Mesangial cell (primary cell): ENCODE data around the gene TEN1. TPM values are rescaled to one million over a fixed set of nuclear protein-coding genes. Genes with fewer than 3 reads are reported as not detected.

ENCODE experiments used
- total RNA-seq: library from RNA; depleted of rRNA; stranded (reverse); fragments of >200 nt; gene quantifications from 2 replicates; pipeline ENCODE4 v1.2.3, GENCODE V29; 2015

TEN1 gene
- 23.0 and 36.8 TPM in 2 replicates for total RNA-seq

GRCh38 chr17:75978938-75979704 lies at the start of gene TEN1, which contains the start of gene ACOX1:
TEN1 (plus strand) TSS chr17:75979240; CDS start chr17:75986193, 6,953 bp downstream.
ACOX1 (minus strand) TSS chr17:75979166; CDS start chr17:75979073, 93 bp downstream.

GRCh38 chr17:75940727-75941441 lies 38.2 kb upstream of the TEN1 start, which contains the start of gene FBF1:
FBF1 (minus strand) TSS chr17:75941042; CDS start chr17:75938149, 2,893 bp downstream.

GRCh38 chr17:76000755-76001521 lies 21.9 kb downstream of the TEN1 start, which contains the start of gene CDK3:
CDK3 (plus strand) TSS chr17:76000855; CDS start chr17:76001426, 571 bp downstream.

GRCh38 chr17:76027159-76027839 lies 48.3 kb downstream of the TEN1 start, which contains the start of gene EVPL:
EVPL (minus strand) TSS chr17:76027306; CDS start chr17:76027198, 108 bp downstream.

Other genes starting within 250 kb of the TEN1 start
- 58.3 and 61.6 TPM in 2 replicates for gene GALK1, start 214.0 kb upstream of the TEN1 start, total RNA-seq
- gene UNK, start 194.4 kb upstream of the TEN1 start, total RNA-seq = 17.5 and 23.6 TPM in 2 replicates
- 5.1 and 15.7 TPM in 2 replicates for gene UNC13D, start 134.8 kb upstream of the TEN1 start, total RNA-seq
- gene WBP2, start 123.9 kb upstream of the TEN1 start, total RNA-seq = 55.2 and 85.8 TPM in 2 replicates
- gene TRIM47, start 100.7 kb upstream of the TEN1 start, total RNA-seq = 32.8 and 41.4 TPM in 2 replicates
- gene TRIM65, start 82.3 kb upstream of the TEN1 start, total RNA-seq = 29.5 and 32.6 TPM in 2 replicates
- 45.3 and 52.8 TPM in 2 replicates for gene MRPL38, start 74.4 kb upstream of the TEN1 start, total RNA-seq
- 6.6 and 8.0 TPM in 2 replicates for gene FBF1, start 38.2 kb upstream of the TEN1 start, total RNA-seq
- gene ACOX1, start 74 bp upstream of the TEN1 start, total RNA-seq = 24.0 and 30.6 TPM in 2 replicates
- gene CDK3, start 21.6 kb downstream of the TEN1 start, total RNA-seq = 2.4 and 2.9 TPM in 2 replicates
- 11.7 and 21.4 TPM in 2 replicates for gene EVPL, start 48.1 kb downstream of the TEN1 start, total RNA-seq
- 33.8 and 41.1 TPM in 2 replicates for gene SRP68, start 93.3 kb downstream of the TEN1 start, total RNA-seq
- 0.16 and 1.3 TPM in 2 replicates for gene GALR2, start 95.5 kb downstream of the TEN1 start, total RNA-seq
- gene ZACN, start 99.9 kb downstream of the TEN1 start, total RNA-seq = not detected in 2 replicates
- gene EXOC7, start 124.5 kb downstream of the TEN1 start, total RNA-seq = 64.9 and 77.6 TPM in 2 replicates
- 0.81 and 5.8 TPM in 2 replicates for gene FOXJ1, start 162.0 kb downstream of the TEN1 start, total RNA-seq